ENCODE measurements around the gene TBX2.

DNA sequence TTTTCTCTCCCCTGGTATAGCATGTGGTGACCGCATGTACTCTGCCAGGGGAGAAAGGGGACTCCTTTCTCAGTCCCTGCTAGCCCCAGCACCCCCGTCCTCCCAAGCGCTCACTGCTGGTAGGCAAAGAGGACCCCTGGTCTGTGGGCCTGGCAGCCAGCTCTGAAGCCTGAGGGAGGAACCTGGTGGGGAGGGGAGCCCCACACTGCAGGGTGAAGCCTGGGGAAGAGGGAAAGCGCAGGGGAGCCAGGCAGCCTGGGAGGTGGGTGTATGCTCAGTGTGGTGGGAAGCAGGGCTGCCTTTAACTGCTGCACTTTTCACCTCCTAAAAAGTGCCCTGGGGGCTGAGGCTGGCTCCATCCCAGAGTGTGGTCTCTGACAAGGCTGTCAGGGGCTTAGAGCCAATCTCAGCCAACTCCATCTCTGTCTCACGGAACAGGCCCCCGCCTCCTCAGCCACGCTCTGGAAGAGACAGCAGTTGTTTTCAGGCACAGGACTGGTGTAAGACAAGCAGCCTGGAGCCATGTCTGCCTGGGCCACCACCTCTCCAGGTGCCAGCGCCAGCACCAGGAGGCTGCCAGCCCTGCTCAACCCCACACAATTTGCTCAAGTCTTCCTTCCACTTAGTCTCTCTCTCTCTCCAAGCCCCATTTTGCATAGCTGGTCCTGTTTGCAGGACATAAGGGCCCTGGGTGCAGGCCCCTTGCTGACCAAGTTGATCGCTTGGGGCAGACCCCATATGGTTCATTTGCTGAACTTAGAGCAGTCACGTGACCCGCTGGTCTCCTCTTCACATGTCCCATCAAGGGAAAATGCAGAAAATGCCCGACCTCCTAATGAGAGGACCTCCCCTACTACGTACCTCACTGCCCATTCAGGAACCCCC is 14.7 kb upstream of the TBX2 start:
- TF ChIP-seq POLR2A (IDR thresholded peaks at IDR 0.05): no peak
- TF ChIP-seq CTCF (IDR thresholded peaks at IDR 0.05): no peak
